ENCODE results near the gene CAV2.
A peak's percentile ranks its signal among the peaks of the same experiment; 100 is the strongest.
"Not testable (repeated sequence)": the region's sequence is repeated elsewhere in the genome, so short reads cannot be mapped to it uniquely, and the experiment has no call there.

Gene CAV2

GRCh38 chr7:116499168-116500077 is at the start of gene CAV2:
CAV2 (plus strand) TSS chr7:116499738; CDS start chr7:116499782, 44 bp downstream.
- DNase-seq = peak; percentile 10 to 11

GRCh38 chr7:116449950-116450349 is 49.6 kb upstream of the CAV2 start:
- DNase-seq = no peak

- no peak for DNase-seq
Measured at GRCh38 chr7:116451957-116452729, 47.4 kb upstream of the CAV2 start.

GRCh38 chr7:116454377-116454776 is 45.2 kb upstream of the CAV2 start:
- DNase-seq = no peak

- DNase-seq = no peak
Measured at GRCh38 chr7:116455009-116455408, 44.5 kb upstream of the CAV2 start.

GRCh38 chr7:116455499-116455898 is 44.0 kb upstream of the CAV2 start:
- DNase-seq = no peak

- DNase-seq = no peak
Measured at GRCh38 chr7:116461500-116461899, 38.0 kb upstream of the CAV2 start.

GRCh38 chr7:116463956-116464355 is 35.6 kb upstream of the CAV2 start:
- DNase-seq = no peak

- no peak for DNase-seq
Measured at GRCh38 chr7:116464375-116464774, 35.2 kb upstream of the CAV2 start.

GRCh38 chr7:116465125-116465524 is 34.4 kb upstream of the CAV2 start:
- DNase-seq = no peak

- no peak for DNase-seq
Measured at GRCh38 chr7:116468534-116468933, 31.0 kb upstream of the CAV2 start.

- DNase-seq = no peak
Measured at GRCh38 chr7:116477625-116478024, 21.9 kb upstream of the CAV2 start.

- DNase-seq = no peak
Measured at GRCh38 chr7:116478834-116479233, 20.7 kb upstream of the CAV2 start.

- no peak for DNase-seq
Measured at GRCh38 chr7:116483271-116483942, 16.1 kb upstream of the CAV2 start.

GRCh38 chr7:116484389-116484788 is 15.1 kb upstream of the CAV2 start:
- DNase-seq = not testable (repeated sequence)

- DNase-seq = no peak
Measured at GRCh38 chr7:116487907-116488521, 11.5 kb upstream of the CAV2 start.

- DNase-seq = no peak
Measured at GRCh38 chr7:116490351-116490750, 9.2 kb upstream of the CAV2 start.

- DNase-seq = no peak
Measured at GRCh38 chr7:116491887-116492653, 7.5 kb upstream of the CAV2 start.

GRCh38 chr7:116492654-116493109 is 6.9 kb upstream of the CAV2 start:
- DNase-seq = no peak

GRCh38 chr7:116493449-116493848 is 6.1 kb upstream of the CAV2 start:
- DNase-seq = no peak

GRCh38 chr7:116494472-116494871 is 5.1 kb upstream of the CAV2 start:
- DNase-seq = no peak

- DNase-seq = no peak
Measured at GRCh38 chr7:116495736-116496135, 3.8 kb upstream of the CAV2 start.
